Measurements from ENCODE around the gene PAX5. TPM values are rescaled to one million over a fixed set of nuclear protein-coding genes. Genes with fewer than 3 reads are reported as not detected.
A peak's percentile ranks its signal among the peaks of the same experiment; 100 is the strongest.

PAX5 gene
- polyA plus RNA-seq, 1 donor = 0.07 TPM

- DNase-seq = no peak
These were observed 198.6 kb downstream of the PAX5 start for GRCh38 chr9:36835271-36835996.

GRCh38 chr9:36834736-36835135, 199.3 kb downstream of the PAX5 start:
- DNase-seq = no peak

GRCh38 chr9:36833954-36834353, 200.1 kb downstream of the PAX5 start:
- no peak for DNase-seq

- DNase-seq = no peak
These were observed 201.8 kb downstream of the PAX5 start for GRCh38 chr9:36832164-36832795.

GRCh38 chr9:36831381-36832161, 202.5 kb downstream of the PAX5 start:
- no peak for DNase-seq

GRCh38 chr9:36828611-36829013, 205.5 kb downstream of the PAX5 start:
- DNase-seq = no peak

GRCh38 chr9:36827593-36827992, 206.5 kb downstream of the PAX5 start:
- no peak for DNase-seq

GRCh38 chr9:36826581-36826980, 207.5 kb downstream of the PAX5 start:
- no peak for DNase-seq

GRCh38 chr9:36825179-36825578, 208.9 kb downstream of the PAX5 start:
- DNase-seq = no peak

- no peak for DNase-seq
These were observed 210.1 kb downstream of the PAX5 start for GRCh38 chr9:36823934-36824333.

- no peak for DNase-seq
These were observed 210.6 kb downstream of the PAX5 start for GRCh38 chr9:36823466-36823865.

- no peak for DNase-seq
These were observed 211.9 kb downstream of the PAX5 start for GRCh38 chr9:36822201-36822600.

GRCh38 chr9:36820392-36820861, 213.6 kb downstream of the PAX5 start:
- DNase-seq = no peak

- peak; percentile 70 for DNase-seq
These were observed 214.8 kb downstream of the PAX5 start for GRCh38 chr9:36818965-36819870.

GRCh38 chr9:36818242-36818938, 215.7 kb downstream of the PAX5 start:
- DNase-seq = no peak

- DNase-seq = no peak
These were observed 216.8 kb downstream of the PAX5 start for GRCh38 chr9:36817160-36817834.

GRCh38 chr9:36816371-36816770, 217.7 kb downstream of the PAX5 start:
- no peak for DNase-seq

- no peak for DNase-seq
These were observed 218.3 kb downstream of the PAX5 start for GRCh38 chr9:36815566-36816348.

GRCh38 chr9:36815023-36815422, 219.0 kb downstream of the PAX5 start:
- DNase-seq = no peak

GRCh38 chr9:36813154-36813553, 220.9 kb downstream of the PAX5 start:
- no peak for DNase-seq
